Neural progenitor cell (in vitro differentiated cells): ENCODE results near the gene TAPT1. TPM values are rescaled to one million over a fixed set of nuclear protein-coding genes. Genes with fewer than 3 reads are reported as not detected.

Experiments used
- DNase-seq: peaks from one replicate; pipeline ENCODE4 v3.0.0-alpha.2; 2016; ENCODE audit warnings: low spot score
- H2AFZ ChIP-seq: fragments of 200-600 bp; sonication (generic); replicated peaks from 2 replicates; pipeline ENCODE4 v1.6.1; 2016; ENCODE audit warnings: antibody characterized with exemption
- H3F3A ChIP-seq: fragments of 200-600 bp; sonication (generic); 2 replicates; pipeline ENCODE4 v1.6.1; 2016; ENCODE audit warnings: antibody characterized with exemption, low read depth
- H3K27ac ChIP-seq: fragments of 200-600 bp; sonication (generic); 2 replicates; pipeline ENCODE4 v1.5.1; 2016; ENCODE audit warnings: mild to moderate bottlenecking
- H3K27me3 ChIP-seq: fragments of 200-600 bp; sonication (generic); 2 replicates; pipeline ENCODE4 v1.6.1; 2016; ENCODE audit warnings: mild to moderate bottlenecking, moderate library complexity
- H3K36me3 ChIP-seq: fragments of 200-600 bp; sonication (generic); 2 replicates; pipeline ENCODE4 v1.5.1; 2016
- H3K4me1 ChIP-seq: fragments of 200-600 bp; sonication (generic); 2 replicates; pipeline ENCODE4 v1.6.1; 2016; ENCODE audit warnings: mixed run types
- H3K4me2 ChIP-seq: fragments of 200-600 bp; sonication (generic); 2 replicates; pipeline ENCODE4 v1.6.1; 2016
- H3K4me3 ChIP-seq: fragments of 200-600 bp; sonication (generic); 2 replicates; pipeline ENCODE4 v1.5.1; 2016
- H3K79me2 ChIP-seq: fragments of 200-600 bp; sonication (generic); 2 replicates; pipeline ENCODE4 v1.6.1; 2016; ENCODE audit warnings: low read depth
- H3K9ac ChIP-seq: fragments of 200-600 bp; sonication (generic); 2 replicates; pipeline ENCODE4 v1.6.1; 2016
- H3K9me3 ChIP-seq: fragments of 200-600 bp; sonication (generic); 2 replicates; pipeline ENCODE4 v1.5.1; 2016; ENCODE audit warnings: low read depth
- H4K20me1 ChIP-seq: fragments of 200-600 bp; sonication (generic); 2 replicates; pipeline ENCODE4 v1.6.1; 2016; ENCODE audit warnings: low read depth
- H3K27ac Mint-ChIP-seq: 3 replicates; pipeline ENCODE4 v1.8.0; 2021; ENCODE audit warnings: mixed read lengths
- H3K27me3 Mint-ChIP-seq: 2 replicates; pipeline ENCODE4 v1.8.0; 2022; ENCODE audit warnings: low read depth, mild to moderate bottlenecking, inconsistent platforms, moderate library complexity, mixed read lengths; ENCODE audit not compliant: insufficient read depth
- H3K36me3 Mint-ChIP-seq: 3 replicates; pipeline ENCODE4 v1.8.0; 2021; ENCODE audit warnings: mixed read lengths
- H3K4me1 Mint-ChIP-seq: 3 replicates; pipeline ENCODE4 v1.8.0; 2021; ENCODE audit warnings: mixed read lengths
- H3K4me3 Mint-ChIP-seq: 3 replicates; pipeline ENCODE4 v1.8.0; 2021; ENCODE audit warnings: mild to moderate bottlenecking, moderate library complexity, mixed read lengths
- H3K9me3 Mint-ChIP-seq: 3 replicates; pipeline ENCODE4 v1.8.0; 2020; ENCODE audit warnings: mixed read lengths
- EZH2 ChIP-seq: fragments of 200-600 bp; sonication (generic); IDR thresholded peaks from 2 replicates; pipeline ENCODE4 v1.6.1; 2017; ENCODE audit warnings: antibody characterized with exemption, mild to moderate bottlenecking, moderate library complexity
- EZH2phosphoT487 ChIP-seq: fragments of 200-600 bp; sonication (generic); IDR thresholded peaks from 2 replicates; pipeline ENCODE4 v1.6.1; 2017; ENCODE audit warnings: antibody characterized with exemption
- total RNA-seq: library from RNA; depleted of rRNA; stranded (reverse); fragments of >200 nt; gene quantifications from 2 replicates; pipeline ENCODE4 v1.2.3, GENCODE V29; 2015; ENCODE audit warnings: low replicate concordance
- TF ChIP-seq, protein P1 (sequence below): fragments of 200-600 bp; sonication (generic); IDR thresholded peaks from 2 replicates; pipeline ENCODE4 v1.5.1; 2017; ENCODE audit warnings: antibody characterized with exemption, mild to moderate bottlenecking

TAPT1 gene
- total RNA-seq, 1 donor from 2014 or later = 18.9 TPM

DNA sequence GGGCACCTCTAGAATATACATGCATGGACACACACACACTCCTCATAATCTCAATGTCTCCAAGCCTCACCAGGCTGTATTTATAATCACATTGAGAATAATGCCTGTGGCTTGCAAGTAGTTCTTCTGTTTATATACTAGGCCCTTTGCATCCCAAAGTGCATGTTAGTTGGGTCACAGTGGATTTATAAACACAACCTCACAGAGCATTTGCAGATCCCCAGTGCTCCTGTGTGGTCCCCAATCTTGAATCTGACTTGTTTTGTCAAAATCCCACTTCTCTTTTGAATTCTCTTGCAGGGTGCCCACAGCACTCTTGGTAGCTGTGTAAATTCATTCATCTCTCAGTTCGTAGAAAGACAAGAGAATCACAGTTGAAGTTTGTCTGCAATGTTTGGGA lies 92.9 kb downstream of the TAPT1 start:
- H3F3A ChIP-seq = no peaks in the 10 kb centered on the region
- no peaks in the 10 kb centered on the region for H3K27me3 ChIP-seq
- Mint-ChIP-seq H3K9me3 (no peaks in the 10 kb centered on the region), H3K4me3 (no peak overlapping the region), H3K36me3 (no peaks in the 10 kb centered on the region), H3K4me1 (no peaks in the 10 kb centered on the region), H3K27ac (no peak overlapping the region), H3K27me3 (peaks cover 3% of the 10 kb centered on the region)
- H3K9ac ChIP-seq = no peak overlapping the region
- no peaks in the 10 kb centered on the region for H3K4me1 ChIP-seq
- H3K4me3 ChIP-seq = no peak overlapping the region
- no peak overlapping the region for H3K4me2 ChIP-seq
- H3K79me2 ChIP-seq = no peaks in the 10 kb centered on the region
- H3K9me3 ChIP-seq = no peaks in the 10 kb centered on the region
- H3K27ac ChIP-seq = no peak overlapping the region
- no peaks in the 10 kb centered on the region for H4K20me1 ChIP-seq
- TF ChIP-seq, protein P1, sequence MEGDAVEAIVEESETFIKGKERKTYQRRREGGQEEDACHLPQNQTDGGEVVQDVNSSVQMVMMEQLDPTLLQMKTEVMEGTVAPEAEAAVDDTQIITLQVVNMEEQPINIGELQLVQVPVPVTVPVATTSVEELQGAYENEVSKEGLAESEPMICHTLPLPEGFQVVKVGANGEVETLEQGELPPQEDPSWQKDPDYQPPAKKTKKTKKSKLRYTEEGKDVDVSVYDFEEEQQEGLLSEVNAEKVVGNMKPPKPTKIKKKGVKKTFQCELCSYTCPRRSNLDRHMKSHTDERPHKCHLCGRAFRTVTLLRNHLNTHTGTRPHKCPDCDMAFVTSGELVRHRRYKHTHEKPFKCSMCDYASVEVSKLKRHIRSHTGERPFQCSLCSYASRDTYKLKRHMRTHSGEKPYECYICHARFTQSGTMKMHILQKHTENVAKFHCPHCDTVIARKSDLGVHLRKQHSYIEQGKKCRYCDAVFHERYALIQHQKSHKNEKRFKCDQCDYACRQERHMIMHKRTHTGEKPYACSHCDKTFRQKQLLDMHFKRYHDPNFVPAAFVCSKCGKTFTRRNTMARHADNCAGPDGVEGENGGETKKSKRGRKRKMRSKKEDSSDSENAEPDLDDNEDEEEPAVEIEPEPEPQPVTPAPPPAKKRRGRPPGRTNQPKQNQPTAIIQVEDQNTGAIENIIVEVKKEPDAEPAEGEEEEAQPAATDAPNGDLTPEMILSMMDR = no peak
- no peak for TF ChIP-seq EZH2phosphoT487
- no peak for TF ChIP-seq EZH2
- no peak for DNase-seq
- H3K36me3 ChIP-seq = no peaks in the 10 kb centered on the region
- no peak overlapping the region for H2AFZ ChIP-seq

DNA sequence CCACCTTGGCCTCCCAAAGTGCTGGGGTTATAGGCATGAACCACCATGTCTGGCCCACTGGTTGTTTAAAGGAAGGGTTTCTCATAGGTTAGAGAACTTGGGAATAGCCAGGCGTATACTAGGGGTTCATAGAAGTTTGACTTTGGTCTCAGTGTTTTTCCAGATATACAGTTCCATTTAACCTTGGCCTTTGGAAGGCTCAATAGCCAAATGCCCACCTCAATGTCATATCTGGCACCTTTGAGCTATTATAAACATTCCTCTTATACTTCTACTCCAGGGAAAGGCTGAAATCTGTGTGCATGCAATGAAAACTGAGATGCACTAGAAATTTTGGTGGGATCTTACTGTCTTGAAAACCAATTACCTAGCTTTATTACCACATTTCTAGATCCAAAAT lies 95.0 kb downstream of the TAPT1 start:
- peaks cover 3% of the 10 kb centered on the region for H3K27me3 Mint-ChIP-seq
- Histone ChIP-seq H4K20me1 (no peaks in the 10 kb centered on the region), H3K27ac (no peak overlapping the region), H3K9me3 (no peaks in the 10 kb centered on the region), H3K79me2 (no peaks in the 10 kb centered on the region), H3K9ac (no peak overlapping the region), H3K4me1 (no peaks in the 10 kb centered on the region), H3F3A (no peaks in the 10 kb centered on the region), H3K4me2 (no peak overlapping the region), H3K4me3 (no peak overlapping the region), H3K27me3 (no peaks in the 10 kb centered on the region), H2AFZ (no peak overlapping the region), H3K36me3 (no peaks in the 10 kb centered on the region)
- H3K9me3 Mint-ChIP-seq = no peaks in the 10 kb centered on the region
- no peaks in the 10 kb centered on the region for H3K4me1 Mint-ChIP-seq
- no peaks in the 10 kb centered on the region for H3K36me3 Mint-ChIP-seq
- no peak for DNase-seq
- no peak overlapping the region for H3K27ac Mint-ChIP-seq
- no peak for TF ChIP-seq EZH2phosphoT487
- no peak overlapping the region for H3K4me3 Mint-ChIP-seq

DNA sequence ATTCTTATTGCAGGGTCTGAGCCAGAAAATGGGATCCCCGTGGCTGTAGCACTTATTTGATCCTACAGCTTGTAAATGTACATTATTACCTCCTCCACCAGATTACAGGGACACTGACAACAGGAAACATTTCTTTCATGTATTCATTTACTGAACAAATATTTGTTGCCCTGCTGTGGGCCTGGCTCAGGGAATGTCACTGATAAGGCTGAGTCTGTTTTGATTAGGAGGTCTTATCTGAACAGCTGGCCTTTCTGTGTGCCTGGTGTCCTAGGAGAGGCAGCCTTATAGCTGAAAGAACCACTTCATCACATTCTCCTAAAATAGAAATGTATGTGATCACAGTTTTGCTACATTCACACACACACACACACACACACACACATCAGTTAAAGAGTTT lies 96.9 kb downstream of the TAPT1 start:
- Mint-ChIP-seq H3K9me3 (no peaks in the 10 kb centered on the region), H3K4me3 (no peak overlapping the region), H3K4me1 (peaks cover 2% of the 10 kb centered on the region), H3K27ac (no peak overlapping the region), H3K36me3 (no peaks in the 10 kb centered on the region), H3K27me3 (peaks cover 3% of the 10 kb centered on the region)
- no peak for TF ChIP-seq EZH2phosphoT487
- TF ChIP-seq, protein P1 = no peak
- no peak for TF ChIP-seq EZH2
- H3K4me1 ChIP-seq = peaks cover 6% of the 10 kb centered on the region
- H3K9ac ChIP-seq = no peak overlapping the region
- H3F3A ChIP-seq = peaks cover under 1% of the 10 kb centered on the region
- no peaks in the 10 kb centered on the region for H3K79me2 ChIP-seq
- no peaks in the 10 kb centered on the region for H3K9me3 ChIP-seq
- no peak overlapping the region for H2AFZ ChIP-seq
- no peaks in the 10 kb centered on the region for H4K20me1 ChIP-seq
- no peak overlapping the region for H3K27ac ChIP-seq
- no peak for DNase-seq
- no peaks in the 10 kb centered on the region for H3K36me3 ChIP-seq
- no peaks in the 10 kb centered on the region for H3K27me3 ChIP-seq
- H3K4me2 ChIP-seq = no peak overlapping the region
- no peak overlapping the region for H3K4me3 ChIP-seq

DNA sequence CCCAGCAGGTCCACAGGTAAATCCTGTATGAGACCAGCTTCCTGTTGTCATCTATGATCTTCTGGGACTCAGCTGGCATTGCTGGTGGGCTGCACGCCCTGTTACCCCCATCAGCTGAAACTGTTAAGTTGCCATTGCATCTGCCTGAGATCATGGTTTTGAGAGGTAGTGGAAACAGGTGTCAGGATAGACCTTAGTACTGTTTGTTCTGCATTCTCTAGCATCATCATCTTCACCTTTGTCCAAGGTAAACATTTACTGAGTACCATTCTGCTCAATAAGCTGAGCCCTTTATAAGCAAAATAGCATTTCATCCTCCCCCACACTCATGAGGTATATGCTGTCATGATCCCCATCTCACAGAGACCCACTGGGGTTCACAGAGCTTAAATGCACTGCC lies 99.6 kb downstream of the TAPT1 start:
- no peaks in the 10 kb centered on the region for H3K9me3 Mint-ChIP-seq
- H3K9me3 ChIP-seq = no peaks in the 10 kb centered on the region
- TF ChIP-seq EZH2 (no peak), EZH2phosphoT487 (no peak)
- TF ChIP-seq, protein P1 = no peak
- H3K9ac ChIP-seq = no peak overlapping the region
- peaks cover 19% of the 10 kb centered on the region for H3K4me1 ChIP-seq
- H3K4me2 ChIP-seq = no peak overlapping the region
- peaks cover 14% of the 10 kb centered on the region for H3F3A ChIP-seq
- H3K27me3 Mint-ChIP-seq = no peaks in the 10 kb centered on the region
- H3K4me3 Mint-ChIP-seq = no peak overlapping the region
- no peak overlapping the region for H3K27ac Mint-ChIP-seq
- DNase-seq = no peak
- H3K4me3 ChIP-seq = no peak overlapping the region
- no peak overlapping the region for H2AFZ ChIP-seq
- H3K36me3 Mint-ChIP-seq = no peaks in the 10 kb centered on the region
- H3K4me1 Mint-ChIP-seq = peaks cover 2% of the 10 kb centered on the region
- no peak overlapping the region for H3K27ac ChIP-seq
- no peaks in the 10 kb centered on the region for H3K36me3 ChIP-seq
- no peaks in the 10 kb centered on the region for H3K27me3 ChIP-seq
- H4K20me1 ChIP-seq = no peaks in the 10 kb centered on the region
- no peaks in the 10 kb centered on the region for H3K79me2 ChIP-seq
